ENCODE measurements around the gene ZNF561.

ZNF561 gene

GRCh38 chr19:9566729-9567128 is 54.3 kb downstream of the ZNF561 start:
- H3K4me3 ChIP-seq (ENCODE audit: low read depth, low read length): no peak overlapping the region
- in situ Hi-C loops (cut with HindIII; ENCODE audit: low pct_ligation_motif_present, low sequenced_read_pairs): no loop called here
- H3K36me3 ChIP-seq (replicated peaks): peaks cover 70% of the 10 kb centered on the region

GRCh38 chr19:9565900-9566705 is 54.9 kb downstream of the ZNF561 start:
- no peak overlapping the region for H3K27ac ChIP-seq
- peak; percentile 7 for DNase-seq
- TF ChIP-seq CTCF (IDR thresholded peaks at IDR 0.05; ENCODE audit: low read depth, low read length, missing control alignments): no peak
- H3K27me3 ChIP-seq (replicated peaks): no peaks in the 10 kb centered on the region
- H3K36me3 ChIP-seq (replicated peaks): peaks cover 70% of the 10 kb centered on the region
- no peak overlapping the region for H3K4me3 ChIP-seq (ENCODE audit: low read depth, low read length)
- in situ Hi-C loops (cut with HindIII; ENCODE audit: low pct_ligation_motif_present, low sequenced_read_pairs): no loop called here

More at GRCh38 chr19:9566729-9567128, 54.3 kb downstream of the ZNF561 start:
- no peaks in the 10 kb centered on the region for H3K27me3 ChIP-seq (replicated peaks)
- H3K27ac ChIP-seq: no peak overlapping the region
- DNase-seq: no peak
- TF ChIP-seq CTCF (IDR thresholded peaks at IDR 0.05; ENCODE audit: low read depth, low read length, missing control alignments): peak; percentile 6

Data from brain microvascular endothelial cell (primary cell).